SIG-M5 treated with dmso at 0.1 percent for 504 hours (cell line): Measurements from ENCODE around the gene BPIFB4.

Experiments used
- DNase-seq: peaks from one replicate; lab custom pipeline; 2025; ENCODE audit not compliant: unreplicated experiment; lab: John Stamatoyannopoulos, UW

BPIFB4 gene

GRCh38 chr20:33061658-33062028 is 17.8 kb upstream of the BPIFB4 start:
- DNase-seq: no peak

GRCh38 chr20:33062105-33062824 is 17.2 kb upstream of the BPIFB4 start:
- DNase-seq: no peak

- no peak for DNase-seq
Observed at GRCh38 chr20:33062825-33063149, 16.7 kb upstream of the BPIFB4 start.

GRCh38 chr20:33063271-33063670 is 16.2 kb upstream of the BPIFB4 start:
- DNase-seq: no peak

GRCh38 chr20:33064572-33065287 is 14.7 kb upstream of the BPIFB4 start:
- no peak for DNase-seq

GRCh38 chr20:33065785-33066184 is 13.7 kb upstream of the BPIFB4 start:
- DNase-seq: no peak

GRCh38 chr20:33067806-33068205 is 11.6 kb upstream of the BPIFB4 start:
- no peak for DNase-seq

GRCh38 chr20:33068251-33068939 is 11.0 kb upstream of the BPIFB4 start:
- no peak for DNase-seq

GRCh38 chr20:33069673-33070072 is 9.8 kb upstream of the BPIFB4 start:
- no peak for DNase-seq

GRCh38 chr20:33070111-33071053 is 9.1 kb upstream of the BPIFB4 start:
- DNase-seq: no peak

- DNase-seq: no peak
Observed at GRCh38 chr20:33071198-33071597, 8.2 kb upstream of the BPIFB4 start.

- DNase-seq: no peak
Observed at GRCh38 chr20:33072362-33072761, 7.1 kb upstream of the BPIFB4 start.

GRCh38 chr20:33072813-33073212 is 6.6 kb upstream of the BPIFB4 start:
- no peak for DNase-seq

GRCh38 chr20:33074675-33075074 is 4.8 kb upstream of the BPIFB4 start:
- no peak for DNase-seq

GRCh38 chr20:33075281-33075680 is 4.2 kb upstream of the BPIFB4 start:
- no peak for DNase-seq

- no peak for DNase-seq
Observed at GRCh38 chr20:33076662-33077372, 2.6 kb upstream of the BPIFB4 start.

GRCh38 chr20:33081411-33082154 is 2.1 kb downstream of the BPIFB4 start:
- no peak for DNase-seq

GRCh38 chr20:33082546-33082945 is 3.1 kb downstream of the BPIFB4 start:
- DNase-seq: no peak

GRCh38 chr20:33083544-33084340 is 4.3 kb downstream of the BPIFB4 start:
- no peak for DNase-seq
